HG03139 (cell line): ENCODE results near the gene ATP6V1G1.
"Not testable (repeated sequence)": the region's sequence is repeated elsewhere in the genome, so short reads cannot be mapped to it uniquely, and the experiment has no call there.

Source experiments
- ATAC-seq: cut with Tn5 transposase; IDR thresholded peaks from one replicate; pipeline ENCODE4 v1.9.1; 2021; ENCODE audit not compliant: unreplicated experiment

ATP6V1G1 gene, protein sequence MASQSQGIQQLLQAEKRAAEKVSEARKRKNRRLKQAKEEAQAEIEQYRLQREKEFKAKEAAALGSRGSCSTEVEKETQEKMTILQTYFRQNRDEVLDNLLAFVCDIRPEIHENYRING

DNA sequence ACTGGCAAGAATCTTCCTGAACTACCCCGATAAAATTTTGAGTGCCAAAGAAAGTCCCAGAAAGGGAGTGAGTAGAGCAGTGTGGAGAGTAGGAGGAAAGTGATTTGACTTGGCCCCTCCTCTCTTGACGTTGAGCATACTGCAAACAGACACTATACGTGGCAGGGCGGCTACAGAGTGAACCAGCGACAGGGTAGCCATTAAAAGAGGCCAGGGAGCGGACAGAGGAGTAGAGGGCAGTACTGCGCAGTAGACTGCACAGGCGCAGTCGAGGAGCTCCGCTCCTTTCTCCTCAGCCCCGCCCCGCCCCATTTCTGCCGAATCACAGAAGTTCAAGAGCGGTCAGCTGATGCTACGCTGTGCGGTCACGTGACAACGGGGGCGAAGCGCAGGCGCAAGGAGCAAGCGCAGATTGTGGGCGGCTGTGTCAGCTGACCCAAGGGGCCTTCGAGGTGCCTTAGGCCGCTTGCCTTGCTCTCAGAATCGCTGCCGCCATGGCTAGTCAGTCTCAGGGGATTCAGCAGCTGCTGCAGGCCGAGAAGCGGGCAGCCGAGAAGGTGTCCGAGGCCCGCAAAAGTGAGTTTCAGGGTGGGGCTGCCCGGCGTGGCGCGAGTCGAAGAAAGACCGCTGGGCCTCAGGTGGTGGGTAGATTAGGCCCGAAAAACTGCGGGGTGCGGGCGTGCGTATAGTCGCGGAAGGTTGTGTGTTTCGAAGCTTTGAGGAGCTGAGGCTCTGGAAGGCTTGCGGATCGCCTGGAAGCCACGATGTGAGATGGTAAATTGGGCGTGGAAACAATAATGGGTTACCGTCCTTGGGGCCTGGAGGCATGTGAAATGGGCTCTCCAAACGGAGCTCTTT, at the start of gene ATP6V1G1:
Gene ATP6V1G1, plus strand, starts transcription at position 425 of the 858 bp plus-strand sequence. Its CDS starts 70 bp downstream, at position 495.
- ATAC-seq = peak; percentile 95

DNA sequence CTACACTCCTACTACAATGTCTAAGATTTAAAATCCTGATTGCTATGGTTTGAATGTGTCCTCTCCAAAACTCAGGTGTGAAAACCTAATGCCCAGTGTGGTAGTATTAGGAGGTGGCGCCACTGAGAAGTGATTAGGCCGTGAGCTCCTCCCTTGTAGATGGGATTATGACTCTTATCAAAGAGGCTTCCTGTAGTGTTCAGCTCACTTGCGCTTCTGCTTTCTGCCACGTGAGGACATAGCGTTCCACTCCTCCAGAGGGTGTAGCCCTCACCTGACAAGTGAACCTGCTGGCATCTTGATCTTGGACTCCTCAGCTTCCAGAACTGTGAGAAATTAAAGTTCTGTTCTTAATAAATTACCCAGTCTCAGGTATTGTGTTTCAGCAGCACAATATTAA, 49.3 kb upstream of the ATP6V1G1 start:
- no peak for ATAC-seq

DNA sequence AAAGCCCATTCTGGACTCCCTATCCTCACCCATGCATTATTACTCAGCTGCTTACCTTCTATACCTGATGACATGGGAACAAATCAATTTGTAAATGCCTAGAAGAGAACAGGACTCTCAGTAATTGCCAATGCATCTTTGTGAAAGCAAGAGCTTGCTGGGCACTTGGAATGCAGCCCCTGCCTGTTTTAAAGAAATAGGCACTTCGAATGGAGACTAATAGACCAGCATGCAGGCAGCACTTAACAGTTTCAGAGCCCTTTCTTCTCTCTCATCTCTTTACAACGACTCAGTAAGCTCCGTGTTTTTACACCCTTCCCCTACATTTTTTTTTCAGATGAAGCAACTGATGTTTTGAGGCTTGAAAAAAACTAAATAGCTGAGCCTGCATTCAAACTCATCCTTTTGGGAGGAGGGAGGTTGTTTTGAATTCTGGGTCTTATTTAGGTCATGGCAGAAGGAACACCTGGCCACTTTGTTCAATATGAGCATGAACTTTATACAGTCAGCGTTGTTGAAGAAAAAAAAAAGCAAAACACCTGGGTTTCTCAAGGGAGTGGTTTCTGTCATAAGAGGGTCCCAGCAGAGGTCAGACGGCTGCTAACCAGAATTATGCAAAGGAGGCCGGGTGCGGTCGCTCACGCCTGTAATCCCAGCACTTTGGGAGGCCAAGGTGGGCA, 47.7 kb upstream of the ATP6V1G1 start:
- no peak for ATAC-seq

DNA sequence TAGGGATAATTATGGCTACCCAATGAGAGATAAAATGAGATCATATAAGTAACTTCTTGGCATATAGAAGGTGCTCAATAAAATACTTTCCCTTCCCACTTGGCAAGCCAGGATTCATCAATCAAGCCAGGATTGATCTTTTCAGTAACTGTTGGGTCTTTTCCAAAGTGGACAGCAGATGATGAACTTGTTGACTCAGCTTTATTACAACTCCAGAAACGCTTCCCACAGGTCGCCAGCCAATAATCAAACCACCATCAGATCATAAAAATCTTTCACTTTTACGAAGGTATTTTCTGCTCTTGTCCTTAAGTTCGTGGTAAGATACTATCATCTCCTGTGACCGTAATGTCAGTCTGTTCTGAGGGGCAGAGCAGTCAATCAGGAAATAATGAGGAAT, 42.5 kb upstream of the ATP6V1G1 start:
- no peak for ATAC-seq

DNA sequence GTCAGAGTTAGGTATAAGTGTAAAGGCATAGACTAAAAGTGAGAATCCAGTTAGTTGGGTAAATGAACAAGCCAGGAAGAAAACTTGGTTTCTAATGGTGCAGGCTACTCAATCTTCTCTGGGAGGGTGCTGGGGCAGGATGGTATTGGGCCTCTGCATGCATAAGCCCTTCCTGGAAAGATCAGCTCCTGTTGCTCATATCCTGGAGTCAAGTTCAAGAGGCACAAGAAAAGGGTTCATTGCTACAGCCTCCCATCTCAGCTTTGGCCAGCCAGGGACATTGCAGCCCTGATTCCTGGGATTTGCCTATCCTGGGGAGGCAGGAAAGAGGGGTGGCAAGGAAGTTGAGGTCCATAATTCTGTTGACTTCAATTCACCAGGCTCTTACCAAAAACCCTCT, 40.7 kb upstream of the ATP6V1G1 start:
- ATAC-seq = no peak

DNA sequence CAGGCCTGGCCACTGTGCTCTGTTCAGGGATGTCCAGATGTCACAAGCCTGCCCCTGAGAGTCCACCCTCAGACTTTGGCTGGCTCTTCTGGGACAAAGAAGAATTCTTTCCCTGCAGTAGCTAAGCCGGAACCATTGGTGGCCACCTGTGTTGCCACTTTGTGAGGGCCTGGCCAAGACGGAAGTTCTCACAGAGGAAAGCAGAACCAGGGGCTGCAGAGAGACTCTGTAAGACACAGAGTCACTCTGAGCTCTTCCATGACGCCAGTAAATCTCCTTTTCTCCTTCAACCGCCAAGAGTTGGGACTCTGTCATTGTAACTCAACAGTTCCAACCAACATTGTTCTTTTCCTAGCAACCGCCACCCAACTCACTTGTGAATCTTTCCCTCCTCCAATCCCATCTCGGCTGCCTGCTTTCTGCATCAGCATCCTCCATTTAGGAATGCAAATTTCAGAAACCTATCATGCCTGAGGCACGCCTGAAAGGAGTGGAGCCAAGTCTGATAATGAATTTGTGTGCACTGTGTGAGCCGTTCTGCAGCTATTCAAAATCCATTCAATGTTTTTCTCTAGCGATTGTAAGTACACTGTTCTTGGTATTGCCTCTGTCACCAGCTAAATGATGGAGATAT, 37.8 kb upstream of the ATP6V1G1 start:
- ATAC-seq = no peak

DNA sequence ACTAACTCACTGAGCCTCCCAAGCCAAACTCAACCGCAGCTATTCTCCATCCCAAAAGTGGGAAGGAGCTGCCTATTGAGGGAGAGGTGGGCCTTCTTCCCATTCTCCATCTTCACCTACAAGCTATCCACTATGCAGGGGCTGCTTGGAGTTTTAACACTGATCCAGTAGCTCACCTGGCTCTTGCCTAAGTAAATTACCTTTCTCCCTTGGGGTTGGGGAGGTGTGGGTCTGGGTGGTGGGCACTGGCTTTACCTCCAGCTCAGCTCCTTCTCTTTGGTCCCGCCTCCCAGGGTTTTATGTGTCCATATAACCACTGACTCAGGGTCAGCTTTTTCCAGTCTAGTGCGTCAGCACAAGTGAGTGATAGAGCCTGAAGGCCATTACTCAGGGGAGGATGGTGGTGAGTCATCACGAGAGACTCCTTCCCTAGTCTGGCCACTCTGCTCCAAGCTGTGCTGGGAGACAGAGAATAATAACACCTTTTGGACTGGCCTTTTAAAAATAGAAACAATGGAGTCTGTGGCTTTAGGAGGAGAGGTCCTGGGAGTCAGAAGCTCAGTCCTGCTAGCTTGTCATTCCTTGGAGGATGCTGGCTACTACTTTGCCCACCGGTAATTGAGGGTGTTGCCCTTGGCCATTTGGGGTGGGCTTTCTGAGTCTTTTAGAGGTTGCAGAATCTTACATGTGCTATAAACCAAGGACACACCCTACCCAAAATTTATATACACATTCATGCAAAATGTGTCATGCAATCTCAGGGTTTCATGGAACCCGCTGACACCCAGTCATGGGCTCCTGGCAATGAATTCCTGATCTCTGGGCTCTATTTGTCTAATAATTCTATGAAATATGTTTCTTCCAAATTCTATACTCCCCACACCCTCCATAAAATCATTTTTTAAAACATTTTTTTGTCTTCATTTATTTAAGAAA, 35.6 kb upstream of the ATP6V1G1 start:
- no peak for ATAC-seq

DNA sequence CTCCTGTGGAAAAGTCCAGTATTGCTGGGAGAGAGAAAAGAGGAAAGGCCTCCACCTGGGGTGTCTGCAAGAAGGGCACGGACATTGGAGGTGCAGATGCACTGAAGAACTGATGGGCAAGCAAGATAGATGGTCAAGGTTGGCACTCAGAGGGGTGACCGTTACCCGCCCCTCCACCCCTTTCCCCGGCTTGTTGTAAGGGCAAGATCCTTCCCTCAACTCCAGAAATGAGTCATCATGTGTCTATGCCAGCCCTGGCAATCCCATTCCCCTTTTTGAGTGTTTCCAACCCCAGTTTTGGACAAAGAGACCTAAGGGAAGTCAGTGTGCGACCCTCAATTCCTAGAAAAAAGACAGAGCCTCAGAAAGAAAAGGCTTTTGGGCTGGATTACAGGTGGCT, 34.9 kb upstream of the ATP6V1G1 start:
- no peak for ATAC-seq

DNA sequence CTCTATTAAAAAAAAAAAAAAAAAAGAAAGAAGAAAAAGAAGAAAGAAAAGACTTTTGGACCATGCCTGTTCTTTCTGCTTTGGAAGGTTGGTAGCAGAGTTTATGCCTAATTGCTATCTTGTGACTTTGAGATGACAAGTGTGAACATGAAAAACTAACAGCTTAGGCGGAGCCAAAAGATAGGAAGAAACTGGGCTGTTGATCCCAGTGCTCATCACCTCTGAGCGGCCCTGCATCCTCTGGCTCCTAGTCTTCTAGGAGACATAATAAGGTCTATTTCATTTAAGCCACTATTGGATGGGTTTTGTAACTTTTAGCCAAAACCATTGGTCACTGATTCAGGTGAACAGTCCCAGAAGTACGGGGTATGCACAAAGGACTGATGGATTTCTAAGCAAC, 34.4 kb upstream of the ATP6V1G1 start:
- no peak for ATAC-seq

DNA sequence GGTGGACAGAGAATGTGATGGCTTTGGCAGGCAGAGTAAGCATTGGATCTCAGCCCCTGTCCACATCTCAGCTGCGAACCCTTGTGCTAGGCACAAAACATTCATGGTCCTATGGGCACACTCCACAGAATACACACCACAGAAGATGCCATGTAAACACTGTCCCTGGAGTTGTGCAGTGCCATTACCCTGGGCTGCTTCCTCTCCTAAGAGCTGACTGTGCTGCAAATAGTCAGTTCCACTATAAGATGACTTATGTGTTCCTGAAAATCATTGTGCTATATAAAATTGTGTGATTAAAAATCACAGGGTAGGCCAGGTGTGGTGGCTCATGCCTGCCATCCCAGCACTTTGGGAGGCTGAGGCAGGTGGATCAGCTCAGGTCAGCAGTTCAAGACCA, 31.9 kb upstream of the ATP6V1G1 start:
- ATAC-seq = no peak

DNA sequence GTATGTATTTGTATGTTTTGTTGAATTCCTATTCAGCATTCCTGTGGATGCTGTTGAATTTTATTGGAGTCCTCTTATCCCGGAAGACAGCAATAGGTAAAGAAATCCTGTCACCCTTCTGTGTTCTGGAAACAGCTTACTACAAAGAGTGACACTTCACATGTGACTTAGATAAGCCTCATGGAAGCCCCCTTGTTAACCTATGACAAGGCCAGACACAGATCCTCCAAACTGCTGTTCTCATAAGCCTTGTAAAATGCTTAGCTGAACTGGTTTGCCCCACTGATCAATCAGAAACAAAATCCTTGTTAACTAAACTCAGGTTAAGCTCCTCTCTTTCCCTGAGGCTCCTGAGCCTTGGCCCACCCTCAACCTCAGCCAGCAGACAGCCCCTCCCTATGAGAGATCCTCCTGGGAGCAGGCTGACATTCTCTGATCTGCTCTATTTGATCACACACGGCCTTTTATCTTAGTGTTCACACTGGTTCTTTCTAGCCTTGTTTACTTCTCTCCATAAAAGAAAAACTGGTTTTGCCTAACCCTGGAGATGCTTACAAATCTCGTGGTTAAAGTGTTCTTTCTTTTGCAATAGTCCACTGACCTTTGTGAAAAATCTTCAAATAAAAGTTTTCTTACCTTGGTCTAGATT, 29.4 kb upstream of the ATP6V1G1 start:
- no peak for ATAC-seq

DNA sequence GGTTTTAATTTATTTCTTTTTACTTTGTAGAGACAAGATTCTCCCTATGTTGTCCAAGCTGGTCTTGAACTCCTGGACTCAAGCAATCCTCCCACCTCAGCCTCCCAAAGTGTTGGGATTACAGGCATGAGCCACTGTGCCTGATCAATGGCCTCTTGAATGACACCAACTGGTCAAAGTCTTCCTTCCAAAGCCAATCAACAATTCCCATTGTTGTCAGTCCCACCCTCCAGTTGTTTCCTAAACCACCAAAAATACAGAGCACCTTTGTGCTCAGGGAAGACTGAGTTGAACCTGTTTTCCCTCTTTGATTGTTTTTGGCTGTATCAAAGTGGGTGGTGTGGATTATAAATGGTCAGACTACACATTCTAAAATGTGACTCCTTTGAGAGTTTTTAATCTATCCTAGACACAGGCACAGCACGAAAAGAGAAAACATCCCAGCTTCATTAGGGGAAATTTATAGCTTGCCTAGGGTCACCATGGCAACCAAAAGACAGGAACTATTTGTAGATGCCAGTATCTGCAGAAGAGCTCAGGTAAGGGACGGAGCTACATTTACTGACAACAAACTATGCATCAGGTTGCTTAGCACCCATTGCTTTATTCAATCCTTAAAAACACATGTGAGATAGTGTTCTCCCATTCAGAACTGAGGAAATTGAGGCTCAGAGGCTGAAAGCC, 27.6 kb upstream of the ATP6V1G1 start:
- no peak for ATAC-seq

DNA sequence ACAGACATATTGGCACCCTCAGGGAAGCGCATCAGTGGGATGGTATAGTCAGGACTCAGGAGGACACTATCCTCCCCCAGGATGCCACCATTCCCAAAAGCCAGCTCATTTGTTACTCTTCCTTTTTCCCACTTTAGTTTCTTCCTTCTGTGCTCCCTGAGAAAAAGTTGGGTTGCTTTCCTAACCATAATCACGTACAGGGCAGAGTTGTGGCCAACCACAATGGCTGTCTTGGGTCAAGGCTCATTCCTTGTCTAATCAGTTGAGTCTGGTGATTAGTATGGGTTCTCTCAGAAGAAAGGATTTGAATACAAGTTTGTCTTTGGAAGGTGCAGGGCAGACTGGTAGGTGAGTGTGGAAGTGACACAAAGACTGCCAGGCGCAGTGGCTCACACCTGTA, 26.6 kb upstream of the ATP6V1G1 start:
- no peak for ATAC-seq

DNA sequence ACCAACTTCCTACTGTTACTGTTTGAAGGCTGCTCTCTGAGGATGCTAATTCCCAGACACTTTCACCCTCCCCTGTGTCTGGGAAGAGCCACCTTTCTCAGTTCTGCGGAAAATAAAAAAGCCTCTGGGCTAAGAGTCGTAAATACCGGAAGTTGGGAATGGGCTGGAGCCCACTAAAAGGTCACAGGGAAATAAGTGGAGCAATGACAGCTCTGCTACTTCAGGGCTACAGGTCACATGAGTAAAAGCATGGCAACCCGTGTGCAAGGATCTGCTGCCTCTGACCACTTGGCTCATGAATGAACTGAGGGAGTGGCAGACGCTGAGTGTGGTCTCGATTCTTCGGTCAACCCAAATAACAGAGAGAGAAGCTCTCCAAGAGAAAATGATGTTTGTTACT, 25.8 kb upstream of the ATP6V1G1 start:
- no peak for ATAC-seq

DNA sequence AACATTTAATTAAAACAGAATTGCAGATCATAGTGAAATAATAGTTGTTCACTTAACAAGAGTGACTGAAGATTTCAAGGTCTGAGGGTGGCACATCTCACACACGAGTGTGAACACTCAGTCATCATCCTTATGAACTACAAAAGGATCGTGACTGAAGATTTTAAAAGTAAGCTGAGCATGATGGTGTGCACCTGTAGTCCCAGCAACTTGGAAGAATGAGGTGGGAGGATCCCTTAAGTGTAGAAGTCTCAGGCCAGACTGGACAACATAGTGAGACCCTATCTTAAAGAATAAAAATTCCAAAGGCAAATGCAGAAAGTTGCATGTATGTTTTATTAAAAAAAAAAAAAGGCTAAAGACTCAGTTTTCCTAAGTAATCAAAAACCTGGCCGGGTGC, 22.4 kb upstream of the ATP6V1G1 start:
- ATAC-seq = no peak

DNA sequence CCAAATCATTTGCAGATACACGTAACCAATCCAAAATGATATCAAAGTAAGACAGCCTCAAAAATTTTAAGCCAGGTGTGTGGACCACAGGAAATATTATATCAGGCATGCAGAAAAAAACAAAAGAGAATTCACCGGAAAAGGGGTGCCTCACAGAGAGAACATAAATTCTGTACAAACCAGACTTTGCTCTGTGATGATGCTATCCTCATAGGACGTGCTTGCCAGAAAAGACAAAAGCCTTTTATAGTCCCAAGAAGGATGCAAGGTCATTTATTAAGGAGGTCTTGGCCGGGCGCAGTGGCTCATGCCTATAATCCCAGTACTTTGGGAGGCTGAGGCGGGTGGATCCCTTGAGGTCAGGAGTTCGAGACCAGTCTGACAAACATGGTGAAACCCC, 16.8 kb upstream of the ATP6V1G1 start:
- no peak for ATAC-seq

DNA sequence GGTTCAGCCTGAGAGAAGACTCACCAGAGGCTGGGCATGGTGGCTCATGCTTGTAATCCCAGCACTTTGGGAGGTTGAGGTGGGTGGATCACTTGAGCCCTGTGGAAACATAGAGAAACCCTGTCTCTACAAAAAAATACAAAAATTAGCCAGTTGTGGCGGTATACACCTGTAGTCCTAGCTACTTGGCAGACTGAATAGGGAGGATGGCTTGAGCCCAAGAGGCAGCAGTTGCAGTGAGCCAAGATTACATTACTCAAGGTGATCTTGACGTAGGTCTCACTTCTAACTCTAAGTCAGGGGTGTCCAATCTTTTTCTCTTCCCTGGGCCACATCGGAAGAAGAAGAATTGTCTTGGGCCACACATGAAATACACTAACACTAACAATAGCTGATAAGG, 16.2 kb upstream of the ATP6V1G1 start:
- no peak for ATAC-seq

DNA sequence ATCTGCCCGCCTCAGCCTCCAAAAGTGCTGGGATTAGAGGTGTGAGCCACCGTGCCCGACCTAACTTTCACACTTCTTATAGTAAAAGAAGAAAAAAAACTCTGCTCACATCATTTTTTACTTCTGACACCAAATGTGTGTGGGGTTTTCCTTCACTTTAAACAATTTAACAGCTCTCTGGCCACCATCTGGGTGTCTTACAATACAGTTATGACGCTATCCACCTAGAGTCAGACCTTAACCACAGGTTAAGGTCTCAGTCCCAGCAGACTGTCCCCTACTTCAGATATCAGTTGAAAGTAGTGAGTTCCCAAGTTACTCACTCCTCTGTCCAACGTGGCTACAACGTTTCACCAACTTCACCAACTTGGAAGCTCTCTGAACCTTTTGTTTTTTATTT, 15.4 kb upstream of the ATP6V1G1 start:
- ATAC-seq = no peak

DNA sequence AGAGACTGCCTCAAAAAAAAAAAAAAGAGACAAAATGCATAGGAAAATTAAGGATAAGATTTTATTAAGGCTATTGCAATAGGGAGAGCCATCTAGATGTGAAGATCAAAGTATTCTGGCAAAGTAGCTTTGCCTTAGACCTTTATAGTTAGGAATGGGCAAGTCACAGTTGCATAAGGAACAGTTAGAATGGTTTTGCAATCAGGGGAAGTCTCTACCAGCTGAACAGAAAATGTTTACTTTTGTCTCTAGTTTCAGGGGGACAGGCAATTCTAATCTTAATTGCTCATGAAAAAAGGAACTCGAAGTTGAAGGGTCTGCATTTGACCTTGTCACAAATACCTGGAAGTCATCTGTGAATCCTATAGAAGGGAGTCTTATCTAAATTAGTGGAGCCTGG, 13.1 kb upstream of the ATP6V1G1 start:
- ATAC-seq = no peak

DNA sequence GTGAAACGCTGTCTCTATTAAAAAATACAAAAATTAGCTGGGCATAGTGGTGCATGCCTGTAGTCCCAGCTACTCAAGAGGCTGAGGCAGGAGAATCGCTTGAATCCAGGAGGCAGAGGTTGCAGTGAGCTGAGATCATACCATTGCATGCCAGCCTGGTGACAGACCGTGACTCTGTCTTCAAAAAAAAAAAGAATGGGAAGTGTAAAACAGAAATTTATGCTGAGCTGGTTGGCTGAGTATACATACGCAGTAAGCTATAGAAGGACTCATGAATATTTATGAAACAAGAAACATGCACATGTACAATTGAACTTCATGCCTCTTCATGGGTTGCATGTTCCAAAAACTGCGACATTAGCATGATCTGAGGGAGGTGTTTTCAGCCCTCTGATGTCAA, 10.8 kb upstream of the ATP6V1G1 start:
- ATAC-seq = not testable (repeated sequence)
